ENCODE measurements around the gene KCNH1.

DNA sequence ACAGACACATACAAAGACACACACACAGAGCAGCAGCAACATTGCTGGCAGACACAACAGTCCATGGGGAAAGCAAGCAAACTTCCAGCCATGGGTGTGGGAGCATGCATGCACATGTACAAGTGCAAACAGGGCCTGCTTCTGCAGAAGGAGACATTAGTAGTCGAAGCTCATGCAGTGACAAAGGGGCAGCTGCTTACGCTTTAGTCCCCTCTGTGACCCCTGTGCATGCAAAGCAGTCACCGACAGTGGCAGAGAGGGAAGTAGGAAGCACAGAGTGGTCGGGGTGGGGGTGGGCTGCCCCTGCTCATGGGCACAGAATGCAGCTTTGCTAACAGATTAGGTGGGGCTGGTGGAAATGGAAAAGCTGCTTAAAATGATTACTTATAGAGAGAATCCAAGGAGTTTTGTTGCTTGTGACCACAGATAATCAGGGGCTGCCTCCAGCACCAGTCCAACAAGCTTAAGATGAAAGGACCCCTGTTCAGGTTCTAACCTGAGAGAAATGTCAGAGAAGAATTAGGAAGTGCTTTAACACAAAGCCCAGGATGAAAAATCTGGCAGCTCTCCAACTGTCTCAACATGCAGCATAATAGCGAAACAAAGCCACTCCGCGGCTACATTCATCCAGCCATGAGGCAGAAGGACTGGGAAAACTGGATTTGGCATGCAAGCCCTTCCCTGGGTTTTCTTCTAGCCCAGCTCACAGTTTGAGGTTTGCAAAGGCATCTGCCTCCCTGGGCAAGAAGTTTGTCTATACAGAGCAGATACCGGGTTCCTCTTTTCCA is 378.9 kb downstream of the KCNH1 start:
- TF ChIP-seq, protein P1, sequence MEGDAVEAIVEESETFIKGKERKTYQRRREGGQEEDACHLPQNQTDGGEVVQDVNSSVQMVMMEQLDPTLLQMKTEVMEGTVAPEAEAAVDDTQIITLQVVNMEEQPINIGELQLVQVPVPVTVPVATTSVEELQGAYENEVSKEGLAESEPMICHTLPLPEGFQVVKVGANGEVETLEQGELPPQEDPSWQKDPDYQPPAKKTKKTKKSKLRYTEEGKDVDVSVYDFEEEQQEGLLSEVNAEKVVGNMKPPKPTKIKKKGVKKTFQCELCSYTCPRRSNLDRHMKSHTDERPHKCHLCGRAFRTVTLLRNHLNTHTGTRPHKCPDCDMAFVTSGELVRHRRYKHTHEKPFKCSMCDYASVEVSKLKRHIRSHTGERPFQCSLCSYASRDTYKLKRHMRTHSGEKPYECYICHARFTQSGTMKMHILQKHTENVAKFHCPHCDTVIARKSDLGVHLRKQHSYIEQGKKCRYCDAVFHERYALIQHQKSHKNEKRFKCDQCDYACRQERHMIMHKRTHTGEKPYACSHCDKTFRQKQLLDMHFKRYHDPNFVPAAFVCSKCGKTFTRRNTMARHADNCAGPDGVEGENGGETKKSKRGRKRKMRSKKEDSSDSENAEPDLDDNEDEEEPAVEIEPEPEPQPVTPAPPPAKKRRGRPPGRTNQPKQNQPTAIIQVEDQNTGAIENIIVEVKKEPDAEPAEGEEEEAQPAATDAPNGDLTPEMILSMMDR (IDR thresholded peaks at IDR 0.05 in 8 of 11, conservative IDR thresholded peaks at IDR 0.05 in 3 of 11) = no peak
- TF ChIP-seq POLR2A (IDR thresholded peaks at IDR 0.05) = no peak
